ENCODE measurements around the gene ZNF700.
A peak's percentile ranks its signal among the peaks of the same experiment; 100 is the strongest.

ZNF700 gene

DNA sequence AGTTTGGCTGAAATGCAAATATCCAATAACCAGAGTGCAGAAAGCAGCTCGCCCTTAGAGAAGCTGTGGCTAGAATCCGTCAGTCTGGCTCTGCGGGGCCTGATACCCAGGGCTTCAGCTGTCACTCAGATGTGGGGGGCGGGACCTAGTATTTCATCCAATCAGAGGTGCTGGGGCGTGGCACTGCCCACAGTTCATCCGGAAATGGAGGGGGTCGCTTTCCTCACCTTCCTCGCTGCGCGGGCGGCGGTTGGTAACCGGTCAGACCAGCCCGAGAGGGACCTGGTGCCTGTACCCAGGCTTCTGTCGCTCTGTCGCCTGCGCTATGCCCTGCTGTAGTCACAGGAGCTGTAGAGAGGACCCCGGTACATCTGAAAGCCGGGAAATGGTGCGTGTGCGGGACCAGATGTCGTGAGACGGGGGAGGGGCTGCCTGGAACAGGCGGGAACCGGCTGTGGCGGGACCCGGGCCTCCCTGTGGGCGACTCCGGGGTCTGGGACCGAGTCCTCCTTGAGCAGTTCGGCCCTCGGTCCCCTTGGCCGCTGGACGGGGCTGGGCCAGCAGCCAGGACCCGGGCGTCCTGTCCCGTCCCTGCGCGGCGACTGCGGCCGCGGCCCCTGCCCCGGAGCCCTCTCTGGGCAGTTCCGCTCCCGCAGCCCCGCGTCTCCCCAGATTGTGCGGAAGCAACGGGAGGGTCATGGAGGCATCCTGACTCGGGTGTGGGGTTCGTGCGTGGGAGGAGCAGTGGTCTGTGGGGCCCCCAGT lies at the start of gene ZNF700:
Gene ZNF700 (plus strand): TSS at position 222 of the 765 bp plus-strand sequence. CDS start 104 bp downstream, at position 326.
- H3K9me3 ChIP-seq (ENCODE audit: control insufficient read depth, insufficient read depth, low read depth, low read length), result no peaks in the 10 kb centered on the region
- POLR2A ChIA-PET, result interaction anchor here (0.6 to 2.0 kb wide), 10 partner anchors 9 to 363 kb away, joined by 3 to 7 read pairs (median 4); partner anchors contain the start of genes ZNF136, ZNF433 and ZNF441
- H3K27ac ChIP-seq (ENCODE audit: extremely low read depth, low read depth, low read length), result peak within 1 kb of the TSS; percentile 33; the same call in 1 of the 2 replicates
- peak within 1 kb of the TSS; percentile 77 for H3K4me3 ChIP-seq (ENCODE audit: low read depth, low read length)
- H3K36me3 ChIP-seq (ENCODE audit: control insufficient read depth in 2 of 2, insufficient read depth in 1 of 2, low read length in 2 of 2), result peaks cover 0 to 16% of the 10 kb centered on the region in 2 experiments; a peak in 1 of 3 replicates
- CTCF ChIA-PET, result interaction anchor here (1.0 to 3.5 kb wide), 2 partner anchors 46 to 64 kb away, joined by 3 to 29 read pairs; no protein-coding TSS in a partner anchor
- H3K4me1 ChIP-seq (ENCODE audit: control insufficient read depth, insufficient read depth, low read length), result no peaks in the 10 kb centered on the region
- no peak for TF ChIP-seq FEZF1 (tag by site-specific recombination; IDR thresholded peaks at IDR 0.05)
- peak; percentile 45; the same call in 1 of the 2 replicates for TF ChIP-seq ZNF324 (tag by site-specific recombination; IDR thresholded peaks at IDR 0.05)
- no peak for TF ChIP-seq MEIS1 (CRISPR knock-in tag; IDR thresholded peaks at IDR 0.05; ENCODE audit: borderline replicate concordance)
- peak; percentile 63 for TF ChIP-seq SP7 (tag by site-specific recombination; IDR thresholded peaks at IDR 0.05)
- no peak for TF ChIP-seq ZNF121 (tag by site-specific recombination; IDR thresholded peaks at IDR 0.05)
- 0 out of 2 replicates have a peak, but pooled peaks have one; percentile 55 for TF ChIP-seq ZNF341 (tag by site-specific recombination; IDR thresholded peaks at IDR 0.05; ENCODE audit: low read depth)
- TF ChIP-seq, protein P1, sequence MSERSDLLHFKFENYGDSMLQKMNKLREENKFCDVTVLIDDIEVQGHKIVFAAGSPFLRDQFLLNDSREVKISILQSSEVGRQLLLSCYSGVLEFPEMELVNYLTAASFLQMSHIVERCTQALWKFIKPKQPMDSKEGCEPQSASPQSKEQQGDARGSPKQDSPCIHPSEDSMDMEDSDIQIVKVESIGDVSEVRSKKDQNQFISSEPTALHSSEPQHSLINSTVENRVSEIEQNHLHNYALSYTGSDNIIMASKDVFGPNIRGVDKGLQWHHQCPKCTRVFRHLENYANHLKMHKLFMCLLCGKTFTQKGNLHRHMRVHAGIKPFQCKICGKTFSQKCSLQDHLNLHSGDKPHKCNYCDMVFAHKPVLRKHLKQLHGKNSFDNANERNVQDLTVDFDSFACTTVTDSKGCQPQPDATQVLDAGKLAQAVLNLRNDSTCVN (tag by site-specific recombination; optimal IDR thresholded peaks at IDR 0.05), result peak; percentile 50
- TF ChIP-seq GLIS1 (tag by site-specific recombination; IDR thresholded peaks at IDR 0.05), result no peak
- TF ChIP-seq ZBTB49 (tag by site-specific recombination; IDR thresholded peaks at IDR 0.05; ENCODE audit: low read depth), result no peak
- TF ChIP-seq, protein P2, sequence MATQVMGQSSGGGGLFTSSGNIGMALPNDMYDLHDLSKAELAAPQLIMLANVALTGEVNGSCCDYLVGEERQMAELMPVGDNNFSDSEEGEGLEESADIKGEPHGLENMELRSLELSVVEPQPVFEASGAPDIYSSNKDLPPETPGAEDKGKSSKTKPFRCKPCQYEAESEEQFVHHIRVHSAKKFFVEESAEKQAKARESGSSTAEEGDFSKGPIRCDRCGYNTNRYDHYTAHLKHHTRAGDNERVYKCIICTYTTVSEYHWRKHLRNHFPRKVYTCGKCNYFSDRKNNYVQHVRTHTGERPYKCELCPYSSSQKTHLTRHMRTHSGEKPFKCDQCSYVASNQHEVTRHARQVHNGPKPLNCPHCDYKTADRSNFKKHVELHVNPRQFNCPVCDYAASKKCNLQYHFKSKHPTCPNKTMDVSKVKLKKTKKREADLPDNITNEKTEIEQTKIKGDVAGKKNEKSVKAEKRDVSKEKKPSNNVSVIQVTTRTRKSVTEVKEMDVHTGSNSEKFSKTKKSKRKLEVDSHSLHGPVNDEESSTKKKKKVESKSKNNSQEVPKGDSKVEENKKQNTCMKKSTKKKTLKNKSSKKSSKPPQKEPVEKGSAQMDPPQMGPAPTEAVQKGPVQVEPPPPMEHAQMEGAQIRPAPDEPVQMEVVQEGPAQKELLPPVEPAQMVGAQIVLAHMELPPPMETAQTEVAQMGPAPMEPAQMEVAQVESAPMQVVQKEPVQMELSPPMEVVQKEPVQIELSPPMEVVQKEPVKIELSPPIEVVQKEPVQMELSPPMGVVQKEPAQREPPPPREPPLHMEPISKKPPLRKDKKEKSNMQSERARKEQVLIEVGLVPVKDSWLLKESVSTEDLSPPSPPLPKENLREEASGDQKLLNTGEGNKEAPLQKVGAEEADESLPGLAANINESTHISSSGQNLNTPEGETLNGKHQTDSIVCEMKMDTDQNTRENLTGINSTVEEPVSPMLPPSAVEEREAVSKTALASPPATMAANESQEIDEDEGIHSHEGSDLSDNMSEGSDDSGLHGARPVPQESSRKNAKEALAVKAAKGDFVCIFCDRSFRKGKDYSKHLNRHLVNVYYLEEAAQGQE (tag by site-specific recombination; IDR thresholded peaks at IDR 0.05), result no peak
- TF ChIP-seq, protein P3, sequence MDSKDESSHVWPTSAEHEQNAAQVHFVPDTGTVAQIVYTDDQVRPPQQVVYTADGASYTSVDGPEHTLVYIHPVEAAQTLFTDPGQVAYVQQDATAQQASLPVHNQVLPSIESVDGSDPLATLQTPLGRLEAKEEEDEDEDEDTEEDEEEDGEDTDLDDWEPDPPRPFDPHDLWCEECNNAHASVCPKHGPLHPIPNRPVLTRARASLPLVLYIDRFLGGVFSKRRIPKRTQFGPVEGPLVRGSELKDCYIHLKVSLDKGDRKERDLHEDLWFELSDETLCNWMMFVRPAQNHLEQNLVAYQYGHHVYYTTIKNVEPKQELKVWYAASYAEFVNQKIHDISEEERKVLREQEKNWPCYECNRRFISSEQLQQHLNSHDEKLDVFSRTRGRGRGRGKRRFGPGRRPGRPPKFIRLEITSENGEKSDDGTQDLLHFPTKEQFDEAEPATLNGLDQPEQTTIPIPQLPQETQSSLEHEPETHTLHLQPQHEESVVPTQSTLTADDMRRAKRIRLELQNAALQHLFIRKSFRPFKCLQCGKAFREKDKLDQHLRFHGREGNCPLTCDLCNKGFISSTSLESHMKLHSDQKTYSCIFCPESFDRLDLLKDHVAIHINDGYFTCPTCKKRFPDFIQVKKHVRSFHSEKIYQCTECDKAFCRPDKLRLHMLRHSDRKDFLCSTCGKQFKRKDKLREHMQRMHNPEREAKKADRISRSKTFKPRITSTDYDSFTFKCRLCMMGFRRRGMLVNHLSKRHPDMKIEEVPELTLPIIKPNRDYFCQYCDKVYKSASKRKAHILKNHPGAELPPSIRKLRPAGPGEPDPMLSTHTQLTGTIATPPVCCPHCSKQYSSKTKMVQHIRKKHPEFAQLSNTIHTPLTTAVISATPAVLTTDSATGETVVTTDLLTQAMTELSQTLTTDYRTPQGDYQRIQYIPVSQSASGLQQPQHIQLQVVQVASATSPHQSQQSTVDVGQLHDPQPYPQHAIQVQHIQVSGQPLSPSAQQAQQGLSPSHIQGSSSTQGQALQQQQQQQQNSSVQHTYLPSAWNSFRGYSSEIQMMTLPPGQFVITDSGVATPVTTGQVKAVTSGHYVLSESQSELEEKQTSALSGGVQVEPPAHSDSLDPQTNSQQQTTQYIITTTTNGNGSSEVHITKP (tag by site-specific recombination; IDR thresholded peaks at IDR 0.05), result no peak
- no peak for TF ChIP-seq KLF1 (tag by site-specific recombination; IDR thresholded peaks at IDR 0.05)
- TF ChIP-seq, protein P4, sequence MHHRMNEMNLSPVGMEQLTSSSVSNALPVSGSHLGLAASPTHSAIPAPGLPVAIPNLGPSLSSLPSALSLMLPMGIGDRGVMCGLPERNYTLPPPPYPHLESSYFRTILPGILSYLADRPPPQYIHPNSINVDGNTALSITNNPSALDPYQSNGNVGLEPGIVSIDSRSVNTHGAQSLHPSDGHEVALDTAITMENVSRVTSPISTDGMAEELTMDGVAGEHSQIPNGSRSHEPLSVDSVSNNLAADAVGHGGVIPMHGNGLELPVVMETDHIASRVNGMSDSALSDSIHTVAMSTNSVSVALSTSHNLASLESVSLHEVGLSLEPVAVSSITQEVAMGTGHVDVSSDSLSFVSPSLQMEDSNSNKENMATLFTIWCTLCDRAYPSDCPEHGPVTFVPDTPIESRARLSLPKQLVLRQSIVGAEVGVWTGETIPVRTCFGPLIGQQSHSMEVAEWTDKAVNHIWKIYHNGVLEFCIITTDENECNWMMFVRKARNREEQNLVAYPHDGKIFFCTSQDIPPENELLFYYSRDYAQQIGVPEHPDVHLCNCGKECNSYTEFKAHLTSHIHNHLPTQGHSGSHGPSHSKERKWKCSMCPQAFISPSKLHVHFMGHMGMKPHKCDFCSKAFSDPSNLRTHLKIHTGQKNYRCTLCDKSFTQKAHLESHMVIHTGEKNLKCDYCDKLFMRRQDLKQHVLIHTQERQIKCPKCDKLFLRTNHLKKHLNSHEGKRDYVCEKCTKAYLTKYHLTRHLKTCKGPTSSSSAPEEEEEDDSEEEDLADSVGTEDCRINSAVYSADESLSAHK (tag by site-specific recombination; IDR thresholded peaks at IDR 0.05), result no peak
- TF ChIP-seq, protein P5, sequence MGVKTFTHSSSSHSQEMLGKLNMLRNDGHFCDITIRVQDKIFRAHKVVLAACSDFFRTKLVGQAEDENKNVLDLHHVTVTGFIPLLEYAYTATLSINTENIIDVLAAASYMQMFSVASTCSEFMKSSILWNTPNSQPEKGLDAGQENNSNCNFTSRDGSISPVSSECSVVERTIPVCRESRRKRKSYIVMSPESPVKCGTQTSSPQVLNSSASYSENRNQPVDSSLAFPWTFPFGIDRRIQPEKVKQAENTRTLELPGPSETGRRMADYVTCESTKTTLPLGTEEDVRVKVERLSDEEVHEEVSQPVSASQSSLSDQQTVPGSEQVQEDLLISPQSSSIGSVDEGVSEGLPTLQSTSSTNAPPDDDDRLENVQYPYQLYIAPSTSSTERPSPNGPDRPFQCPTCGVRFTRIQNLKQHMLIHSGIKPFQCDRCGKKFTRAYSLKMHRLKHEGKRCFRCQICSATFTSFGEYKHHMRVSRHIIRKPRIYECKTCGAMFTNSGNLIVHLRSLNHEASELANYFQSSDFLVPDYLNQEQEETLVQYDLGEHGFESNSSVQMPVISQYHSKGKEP (tag by site-specific recombination; IDR thresholded peaks at IDR 0.05), result no peak
- TF ChIP-seq ZNF19 (tag by site-specific recombination; IDR thresholded peaks at IDR 0.05; ENCODE audit: low read depth), result no peak
- TF ChIP-seq ZNF549 (tag by site-specific recombination; IDR thresholded peaks at IDR 0.05), result no peak
- TF ChIP-seq ZNF366 (tag by site-specific recombination; conservative IDR thresholded peaks at IDR 0.05), result no peak
- TF ChIP-seq, protein P6, sequence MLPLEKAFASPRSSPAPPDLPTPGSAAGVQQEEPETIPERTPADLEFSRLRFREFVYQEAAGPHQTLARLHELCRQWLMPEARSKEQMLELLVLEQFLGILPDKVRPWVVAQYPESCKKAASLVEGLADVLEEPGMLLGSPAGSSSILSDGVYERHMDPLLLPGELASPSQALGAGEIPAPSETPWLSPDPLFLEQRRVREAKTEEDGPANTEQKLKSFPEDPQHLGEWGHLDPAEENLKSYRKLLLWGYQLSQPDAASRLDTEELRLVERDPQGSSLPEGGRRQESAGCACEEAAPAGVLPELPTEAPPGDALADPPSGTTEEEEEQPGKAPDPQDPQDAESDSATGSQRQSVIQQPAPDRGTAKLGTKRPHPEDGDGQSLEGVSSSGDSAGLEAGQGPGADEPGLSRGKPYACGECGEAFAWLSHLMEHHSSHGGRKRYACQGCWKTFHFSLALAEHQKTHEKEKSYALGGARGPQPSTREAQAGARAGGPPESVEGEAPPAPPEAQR (tag by site-specific recombination; IDR thresholded peaks at IDR 0.05), result no peak
- TF ChIP-seq ZNF311 (tag by site-specific recombination; IDR thresholded peaks at IDR 0.05; ENCODE audit: borderline replicate concordance), result no peak
